Measurements from ENCODE around the gene CBLL1.
A peak's percentile ranks its signal among the peaks of the same experiment; 100 is the strongest.

The CBLL1 gene

GRCh38 chr7:107743567-107744344, at the start of gene CBLL1:
TSS of gene CBLL1 (plus strand) at chr7:107744142. CDS start at chr7:107744164, 22 bp downstream.
- DNase-seq: peak; percentile 83 to 99 (median 96)

- DNase-seq: peak in 15 of 58 donors; percentile 3 to 36 (median 13)
These were observed 49.6 kb upstream of the CBLL1 start for GRCh38 chr7:107694386-107694785.

- DNase-seq: no peak
These were observed 47.5 kb upstream of the CBLL1 start for GRCh38 chr7:107696330-107696946.

GRCh38 chr7:107697321-107698049, 46.5 kb upstream of the CBLL1 start:
- peak in 10 of 58 donors; percentile 4 to 45 (median 16) for DNase-seq

- no peak for DNase-seq
These were observed 43.4 kb upstream of the CBLL1 start for GRCh38 chr7:107700570-107700969.

GRCh38 chr7:107701191-107701590, 42.8 kb upstream of the CBLL1 start:
- no peak for DNase-seq

- no peak for DNase-seq
These were observed 40.7 kb upstream of the CBLL1 start for GRCh38 chr7:107703219-107703618.

- DNase-seq: no peak
These were observed 40.1 kb upstream of the CBLL1 start for GRCh38 chr7:107703872-107704271.

- no peak for DNase-seq
These were observed 35.0 kb upstream of the CBLL1 start for GRCh38 chr7:107708956-107709355.

GRCh38 chr7:107711301-107711700, 32.6 kb upstream of the CBLL1 start:
- DNase-seq: no peak

- no peak for DNase-seq
These were observed 31.9 kb upstream of the CBLL1 start for GRCh38 chr7:107712025-107712424.

GRCh38 chr7:107712896-107713295, 31.0 kb upstream of the CBLL1 start:
- DNase-seq: no peak

- no peak for DNase-seq
These were observed 28.4 kb upstream of the CBLL1 start for GRCh38 chr7:107715531-107715930.

GRCh38 chr7:107718456-107719193, 25.3 kb upstream of the CBLL1 start:
- DNase-seq: no peak

- DNase-seq: no peak
These were observed 22.7 kb upstream of the CBLL1 start for GRCh38 chr7:107721286-107721685.

- DNase-seq: no peak
These were observed 20.7 kb upstream of the CBLL1 start for GRCh38 chr7:107723255-107723654.

GRCh38 chr7:107725138-107725740, 18.7 kb upstream of the CBLL1 start:
- DNase-seq: peak in 18 of 58 donors; percentile 1 to 59 (median 12)

GRCh38 chr7:107726356-107727130, 17.4 kb upstream of the CBLL1 start:
- no peak for DNase-seq

GRCh38 chr7:107728276-107728675, 15.7 kb upstream of the CBLL1 start:
- no peak for DNase-seq

Data from anterior cingulate cortex (tissue), 58 donors.